Trophoblast cell (in vitro differentiated cells and primary cell): ENCODE measurements around the gene FAM151A.

Experiments used
- DNase-seq, 2 donors: peaks; one replicate each; pipeline ENCODE4 v3.0.0-alpha.2; 2016
- H2AFZ ChIP-seq: 2 replicates; pipeline ENCODE4 v1.6.1; 2013; ENCODE audit warnings: low read length, moderate library complexity, mild to moderate bottlenecking; ENCODE audit not compliant: insufficient read depth, poor library complexity
- H2AK5ac ChIP-seq: 2 replicates; pipeline ENCODE4 v1.6.1; 2013; ENCODE audit warnings: mild to moderate bottlenecking, low read length
- H2BK120ac ChIP-seq: 2 replicates; pipeline ENCODE4 v1.6.1; 2013; ENCODE audit warnings: low read length, mild to moderate bottlenecking, moderate library complexity; ENCODE audit not compliant: insufficient read depth, poor library complexity
- H2BK12ac ChIP-seq: 2 replicates; pipeline ENCODE4 v1.6.1; 2013; ENCODE audit warnings: mild to moderate bottlenecking, low read length, moderate library complexity
- H2BK5ac ChIP-seq: 2 replicates; pipeline ENCODE4 v1.6.1; 2013; ENCODE audit warnings: low read length, low read depth, moderate library complexity, mild to moderate bottlenecking; ENCODE audit not compliant: poor library complexity
- H3K14ac ChIP-seq: 2 replicates; pipeline ENCODE4 v1.6.1; 2013; ENCODE audit warnings: mild to moderate bottlenecking, low read length
- H3K18ac ChIP-seq: 2 replicates; pipeline ENCODE4 v1.6.1; 2013; ENCODE audit warnings: mild to moderate bottlenecking, low read length
- H3K23ac ChIP-seq: 2 replicates; pipeline ENCODE4 v1.6.1; 2013; ENCODE audit warnings: low read length
- H3K27ac ChIP-seq: 2 replicates; pipeline ENCODE4 v1.5.1; 2013; ENCODE audit warnings: low read depth, mild to moderate bottlenecking, inconsistent platforms, low read length, moderate library complexity
- H3K27me3 ChIP-seq: 2 replicates; pipeline ENCODE4 v1.6.1; 2013; ENCODE audit warnings: inconsistent platforms, mild to moderate bottlenecking, low read length, moderate library complexity; ENCODE audit not compliant: insufficient read depth
- H3K36me3 ChIP-seq, 2 experiments: 1 replicate in 1 of 2; 2 replicates in 1 of 2; pipeline ENCODE4 v1.6.1; 2013; ENCODE audit warnings: low read length in 2 of 2, mild to moderate bottlenecking in 2 of 2, moderate library complexity in 1 of 2; ENCODE audit not compliant: insufficient read depth in 2 of 2, control insufficient read depth in 1 of 2
- H3K4ac ChIP-seq: 2 replicates; pipeline ENCODE4 v1.6.1; 2013; ENCODE audit warnings: low read depth, mild to moderate bottlenecking, low read length, moderate library complexity
- H3K4me1 ChIP-seq, 2 experiments: 1 replicate in 1 of 2; 2 replicates in 1 of 2; pipeline ENCODE4 v1.6.1; 2013; ENCODE audit warnings: low read length in 2 of 2, mild to moderate bottlenecking in 2 of 2, moderate library complexity in 1 of 2; ENCODE audit not compliant: insufficient read depth in 2 of 2, control insufficient read depth in 1 of 2
- H3K4me2 ChIP-seq: 2 replicates; pipeline ENCODE4 v1.6.1; 2013; ENCODE audit warnings: inconsistent platforms, mild to moderate bottlenecking, low read length, moderate library complexity
- H3K4me3 ChIP-seq: 2 replicates; pipeline ENCODE4 v1.5.1; 2013; ENCODE audit warnings: mild to moderate bottlenecking, low read depth, low read length, inconsistent platforms
- H3K79me1 ChIP-seq: one replicate; pipeline ENCODE4 v1.6.1; 2013; ENCODE audit warnings: low read length
- H3K79me2 ChIP-seq: 2 replicates; pipeline ENCODE4 v1.6.1; 2013; ENCODE audit warnings: low read length, mild to moderate bottlenecking; ENCODE audit not compliant: control insufficient read depth, insufficient read depth, poor library complexity
- H3K9ac ChIP-seq: 2 replicates; pipeline ENCODE4 v1.6.1; 2013; ENCODE audit warnings: mild to moderate bottlenecking, low read length
- H3K9me3 ChIP-seq: 2 replicates; pipeline ENCODE4 v1.6.1; 2013; ENCODE audit warnings: low read depth, mild to moderate bottlenecking, control low read depth, inconsistent platforms, low read length; ENCODE audit not compliant: insufficient read depth
- H4K12ac ChIP-seq: 2 replicates; pipeline ENCODE4 v1.6.1; 2013; ENCODE audit warnings: low read depth, mild to moderate bottlenecking, low read length, moderate library complexity
- H4K8ac ChIP-seq: 2 replicates; pipeline ENCODE4 v1.6.1; 2013; ENCODE audit warnings: low read depth, mild to moderate bottlenecking, low read length, moderate library complexity
- H4K91ac ChIP-seq: one replicate; pipeline ENCODE4 v1.6.1; 2013; ENCODE audit warnings: low read depth, mild to moderate bottlenecking, low read length, moderate library complexity
- WGBS: extraction: QIAGEN DNeasy Blood & Tissue Kit; methylation state at CpG from one replicate; pipeline ENCODE4 v1.1.7; 2013; ENCODE audit warnings: missing lambda C conversion rate; ENCODE audit not compliant: insufficient read length, insufficient coverage; ENCODE audit errors: extremely low coverage; 5-methylcytosine and 5-hydroxymethylcytosine counted together

The FAM151A gene

GRCh38 chr1:54615531-54616279 lies 7.6 kb downstream of the FAM151A start:
- H3K4me3 ChIP-seq: peak overlapping the region; percentile 3
- H3K18ac ChIP-seq: no peak overlapping the region
- no peak overlapping the region for H3K4me2 ChIP-seq
- no peak overlapping the region for H3K14ac ChIP-seq
- H2BK5ac ChIP-seq: no peak overlapping the region
- H3K36me3 ChIP-seq: no peaks in the 10 kb centered on the region
- no peak overlapping the region for H2BK12ac ChIP-seq
- no peak overlapping the region for H3K23ac ChIP-seq
- H3K27ac ChIP-seq: no peak overlapping the region
- H4K8ac ChIP-seq: no peak overlapping the region
- H3K9ac ChIP-seq: no peak overlapping the region
- H3K4me1 ChIP-seq: peaks cover 0 to 4% of the 10 kb centered on the region in 2 experiments
- no peaks in the 10 kb centered on the region for H3K27me3 ChIP-seq
- H3K79me2 ChIP-seq: no peaks in the 10 kb centered on the region
- H3K4ac ChIP-seq: no peak overlapping the region
- H4K12ac ChIP-seq: no peak overlapping the region
- no peak overlapping the region for H4K91ac ChIP-seq
- no CpG with 5 or more reads among the region's 13 CpGs for whole genome bisulfite sequencing
- H3K79me1 ChIP-seq: no peaks in the 10 kb centered on the region
- H2BK120ac ChIP-seq: no peak overlapping the region
- DNase-seq: no peak
- no peaks in the 10 kb centered on the region for H3K9me3 ChIP-seq
- no peak overlapping the region for H2AFZ ChIP-seq
- no peak overlapping the region for H2AK5ac ChIP-seq

DNA sequence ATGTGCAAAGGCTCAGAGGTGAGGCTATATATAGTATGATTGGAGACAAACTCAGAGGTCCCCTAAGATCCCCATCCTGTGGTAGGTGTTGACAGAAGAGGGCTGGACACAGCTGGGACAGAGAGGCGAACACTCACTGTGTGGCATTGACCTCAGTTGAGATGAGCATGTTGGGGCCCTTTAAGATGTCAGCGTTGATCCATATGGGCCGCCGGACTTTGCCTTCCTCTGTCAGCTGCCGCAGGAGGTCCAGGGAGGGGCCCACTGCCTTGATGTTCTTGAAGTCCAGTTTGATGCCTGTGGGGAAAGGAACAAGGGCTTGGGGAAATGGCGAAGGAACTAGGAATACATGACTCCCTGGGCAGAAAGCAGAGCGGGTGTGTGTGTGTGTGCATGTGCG lies 8.8 kb downstream of the FAM151A start:
- H3K9me3 ChIP-seq: no peaks in the 10 kb centered on the region
- no peak overlapping the region for H4K12ac ChIP-seq

GRCh38 chr1:54614024-54614423 lies 9.3 kb downstream of the FAM151A start:
- H4K91ac ChIP-seq: no peak overlapping the region
- no peaks in the 10 kb centered on the region for H3K27me3 ChIP-seq
- peaks cover 2% of the 10 kb centered on the region for H3K79me2 ChIP-seq
- no peak overlapping the region for H2AFZ ChIP-seq
- no peaks in the 10 kb centered on the region for H3K9me3 ChIP-seq
- H3K36me3 ChIP-seq: no peaks in the 10 kb centered on the region
- no peak overlapping the region for H3K4me3 ChIP-seq
- no peak overlapping the region for H3K23ac ChIP-seq
- H2BK5ac ChIP-seq: no peak overlapping the region
- no peak overlapping the region for H3K9ac ChIP-seq
- no CpG with 5 or more reads among the region's 2 CpGs for WGBS
- H3K79me1 ChIP-seq: peaks cover 2% of the 10 kb centered on the region
- peaks cover 12 to 15% of the 10 kb centered on the region in 2 experiments for H3K4me1 ChIP-seq
- H3K27ac ChIP-seq: no peak overlapping the region
- no peak overlapping the region for H4K8ac ChIP-seq
- no peak overlapping the region for H4K12ac ChIP-seq
- no peak overlapping the region for H2BK12ac ChIP-seq
- H2BK120ac ChIP-seq: no peak overlapping the region
- no peak overlapping the region for H3K18ac ChIP-seq
- H3K4ac ChIP-seq: no peak overlapping the region
- no peak overlapping the region for H3K14ac ChIP-seq
- no peak overlapping the region for H2AK5ac ChIP-seq
- DNase-seq: peak; percentile 45 to 66
- no peak overlapping the region for H3K4me2 ChIP-seq

More for the DNA sequence above, 8.8 kb downstream of the FAM151A start:
- Histone ChIP-seq H3K36me3 (no peaks in the 10 kb centered on the region), H3K27me3 (no peaks in the 10 kb centered on the region), H3K23ac (no peak overlapping the region), H3K18ac (no peak overlapping the region), H2AFZ (no peak overlapping the region), H3K4me1 (peaks cover 10 to 14% of the 10 kb centered on the region in 2 experiments), H2AK5ac (no peak overlapping the region), H4K8ac (no peak overlapping the region), H2BK5ac (no peak overlapping the region), H2BK120ac (no peak overlapping the region), H3K79me2 (peaks cover 2% of the 10 kb centered on the region), H3K9ac (no peak overlapping the region), H2BK12ac (no peak overlapping the region), H3K4me2 (no peak overlapping the region), H3K4me3 (no peak overlapping the region), H3K14ac (no peak overlapping the region), H3K27ac (no peak overlapping the region), H3K79me1 (peaks cover 2% of the 10 kb centered on the region), H3K4ac (no peak overlapping the region), H4K91ac (no peak overlapping the region)
- WGBS: no CpG with 5 or more reads among the region's 8 CpGs
- DNase-seq: no peak

DNA sequence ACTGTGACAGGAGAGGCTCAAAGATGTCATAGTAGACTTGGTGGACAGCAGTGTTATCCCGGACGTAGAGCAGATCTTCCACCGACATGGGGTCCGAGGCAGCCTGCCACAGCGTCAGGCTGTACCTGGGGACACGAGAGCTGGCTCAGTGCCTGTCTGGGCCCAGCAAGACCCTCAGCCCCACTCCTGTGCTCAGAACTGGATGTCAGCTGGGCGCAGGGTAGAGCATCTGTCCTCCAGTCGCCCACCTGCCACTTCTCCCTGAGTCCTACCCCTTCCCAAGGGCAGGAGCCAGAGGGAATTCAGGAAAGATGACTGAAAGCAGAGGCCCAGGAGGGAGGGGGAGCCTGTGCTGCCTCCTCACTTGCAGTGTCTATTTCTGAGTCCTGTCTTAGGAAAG lies 11.7 kb downstream of the FAM151A start:
- peak overlapping the region; percentile 10 for H2BK120ac ChIP-seq
- no peak overlapping the region for H3K23ac ChIP-seq
- H3K4ac ChIP-seq: no peak overlapping the region
- no peak overlapping the region for H3K27ac ChIP-seq
- H3K4me3 ChIP-seq: no peak overlapping the region
- no peak overlapping the region for H2BK5ac ChIP-seq
- no peaks in the 10 kb centered on the region for H3K36me3 ChIP-seq
- H3K9me3 ChIP-seq: no peaks in the 10 kb centered on the region
- peak overlapping the region; percentile 59 for H2BK12ac ChIP-seq
- H4K12ac ChIP-seq: no peak overlapping the region
- H3K79me1 ChIP-seq: peaks cover 2% of the 10 kb centered on the region
- WGBS: no CpG with 5 or more reads among the region's 8 CpGs
- no peaks in the 10 kb centered on the region for H3K27me3 ChIP-seq
- H3K4me1 ChIP-seq: peaks cover 12 to 15% of the 10 kb centered on the region in 2 experiments
- no peak overlapping the region for H3K18ac ChIP-seq
- no peak overlapping the region for H4K8ac ChIP-seq
- no peak for DNase-seq
- H3K9ac ChIP-seq: no peak overlapping the region
- H3K79me2 ChIP-seq: peaks cover 2% of the 10 kb centered on the region
- no peak overlapping the region for H3K4me2 ChIP-seq
- peak overlapping the region; percentile 7 for H3K14ac ChIP-seq
- H2AFZ ChIP-seq: no peak overlapping the region
- H2AK5ac ChIP-seq: peak overlapping the region; percentile 60
- peak overlapping the region; percentile 30 for H4K91ac ChIP-seq
